IPS DF 19.7 (cell line): ENCODE measurements around the gene PPFIA1.
A peak's percentile ranks its signal among the peaks of the same experiment; 100 is the strongest.

Experiments used
- DNase-seq: peaks from one replicate; pipeline ENCODE4 v3.0.0-alpha.2; 2013; ENCODE audit warnings: low read depth, low spot score

The PPFIA1 gene

DNA sequence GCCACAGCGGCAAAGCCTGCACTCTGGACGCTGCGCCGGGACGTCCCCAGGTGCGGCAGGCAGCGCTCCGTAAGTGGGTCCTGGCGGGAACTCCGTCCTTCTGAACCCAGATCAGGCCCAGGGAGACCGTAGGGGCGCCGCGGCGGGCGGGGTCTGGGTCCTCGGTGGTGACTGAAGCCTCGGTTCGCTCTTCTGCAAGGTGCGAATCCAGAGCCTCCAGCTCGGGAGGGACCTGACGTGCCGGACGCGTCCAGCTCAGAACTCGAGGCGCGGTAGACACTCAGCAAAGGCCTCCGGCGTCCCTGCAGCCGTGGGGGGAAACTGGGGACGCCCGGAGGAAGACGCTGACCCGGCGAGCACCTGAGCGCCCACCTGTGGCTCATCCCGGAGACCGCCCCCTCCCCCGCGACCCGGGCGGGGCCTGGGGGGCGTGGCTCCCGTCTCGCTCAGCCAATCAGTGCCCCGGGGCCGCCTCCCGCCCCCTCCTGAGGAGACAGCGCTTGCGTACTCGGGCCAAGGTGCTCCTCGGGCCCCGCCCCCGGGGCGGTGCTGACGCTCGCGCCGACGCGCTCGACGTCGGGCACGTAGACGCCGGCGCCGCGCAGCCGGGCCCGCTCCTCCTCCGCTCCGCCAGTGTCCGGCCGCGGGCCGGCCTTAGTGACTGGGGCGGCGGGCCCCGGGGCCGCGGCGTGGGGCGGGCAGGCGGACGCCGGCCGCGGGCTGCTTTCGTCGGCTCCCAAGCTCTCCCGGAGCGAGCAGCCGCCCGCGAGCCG, at the start of gene PPFIA1:
TSS of gene PPFIA1 (plus strand) at position 587 of the 773 bp plus-strand sequence. CDS start 1,483 bp downstream, outside the sequence.
- peak; percentile 54 for DNase-seq

DNA sequence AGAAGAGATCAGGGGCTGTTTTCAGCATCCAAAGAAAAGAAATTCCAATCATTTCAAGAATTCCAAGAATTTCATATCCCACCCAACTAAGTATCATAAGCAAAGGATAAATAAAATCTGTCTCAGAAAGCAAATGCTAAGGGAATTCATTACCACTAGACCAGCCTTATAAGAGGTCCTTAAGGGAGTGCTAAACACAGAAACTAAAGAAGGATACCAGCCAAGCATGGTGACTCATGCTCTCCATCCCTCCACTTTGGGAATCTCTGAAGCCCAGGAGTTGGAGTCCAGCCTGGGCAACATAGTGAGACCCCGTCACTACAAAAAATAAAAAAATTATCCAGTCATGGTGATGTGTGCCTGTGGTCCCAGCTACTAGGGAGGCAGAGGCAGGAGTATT, 49.6 kb upstream of the PPFIA1 start:
- no peak for DNase-seq

DNA sequence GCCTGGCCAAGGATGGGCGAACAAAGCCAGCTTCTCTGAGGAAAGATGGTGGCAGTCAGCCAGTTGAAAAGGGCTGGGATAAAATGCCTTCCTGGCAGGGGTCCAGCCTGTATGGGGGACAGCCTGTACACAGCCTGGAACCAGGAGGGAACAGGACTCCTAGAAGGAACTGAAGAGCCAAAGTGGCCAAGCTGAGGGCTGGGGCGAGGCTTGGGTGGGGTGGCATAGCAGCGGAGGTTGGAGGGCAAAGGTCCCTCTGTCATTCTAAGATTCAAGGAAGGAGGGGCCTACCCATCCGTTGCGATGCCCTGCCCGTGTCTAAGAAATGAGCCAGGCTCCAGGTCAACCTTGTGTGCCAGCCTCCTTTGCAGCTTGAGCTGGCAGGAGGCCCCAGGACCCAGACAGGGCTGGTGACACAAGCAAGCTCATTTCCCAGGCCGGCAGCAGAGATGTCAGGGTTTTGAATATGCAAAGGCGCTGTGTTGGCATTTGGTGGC, 44.8 kb upstream of the PPFIA1 start:
- no peak for DNase-seq

DNA sequence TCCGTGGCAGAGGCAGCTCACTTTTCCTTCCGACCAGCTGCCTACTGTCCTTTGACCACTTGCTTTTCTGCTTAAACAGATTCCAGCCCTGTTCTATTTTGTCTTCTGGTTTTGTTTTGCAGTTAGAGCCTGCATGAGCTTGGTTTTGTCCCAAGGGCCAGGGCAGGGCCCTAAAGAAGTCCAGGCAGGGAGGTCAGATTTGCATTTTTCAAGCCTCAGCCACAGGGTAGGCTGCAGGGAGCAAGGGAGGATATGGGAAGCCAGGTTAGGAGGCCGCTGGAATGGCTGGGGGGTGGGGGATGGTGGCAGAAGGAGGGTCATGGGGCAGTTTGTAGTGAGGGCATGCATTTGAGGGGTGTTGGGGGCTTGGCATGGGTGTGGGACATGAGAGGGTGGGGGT, 44.3 kb upstream of the PPFIA1 start:
- DNase-seq = no peak

DNA sequence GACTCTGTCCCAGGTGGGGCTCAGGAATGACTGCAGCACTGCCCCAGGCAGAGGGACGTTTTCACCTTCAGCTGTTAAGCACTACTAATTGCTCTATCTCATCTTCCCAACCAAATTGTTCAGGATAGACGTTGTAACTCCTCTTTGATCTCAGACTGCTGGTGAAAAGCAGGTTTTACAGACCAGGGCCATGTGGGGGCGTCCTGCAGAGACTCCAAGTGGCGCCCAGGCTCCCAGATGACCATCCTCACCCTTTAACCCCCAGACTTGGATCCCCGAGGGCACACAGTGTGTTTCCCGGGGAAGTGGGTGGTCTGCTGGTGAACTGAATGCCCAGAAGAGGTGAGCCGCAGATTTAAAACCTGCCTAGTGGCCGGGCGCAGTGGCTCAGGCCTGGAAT, 43.5 kb upstream of the PPFIA1 start:
- DNase-seq = no peak

DNA sequence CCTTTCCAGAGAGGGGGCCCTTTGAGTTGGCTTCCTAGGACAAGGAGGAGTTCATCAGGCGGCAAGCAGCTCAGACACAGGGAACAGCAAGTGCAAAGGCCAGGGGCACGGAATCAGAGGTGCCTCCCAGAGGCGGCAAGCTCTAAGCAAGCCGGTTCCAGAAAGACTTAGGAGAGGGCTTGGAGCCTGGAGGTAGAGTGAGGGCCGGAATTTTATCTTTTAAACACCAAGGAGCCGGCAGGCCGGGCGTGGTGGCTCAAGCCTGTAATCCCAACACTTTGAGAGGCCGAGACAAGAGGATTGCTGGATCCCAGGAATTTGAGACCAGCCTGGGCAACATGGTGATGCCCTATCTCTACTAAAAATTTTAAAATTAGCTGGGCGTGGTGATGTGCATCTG, 40.8 kb upstream of the PPFIA1 start:
- DNase-seq = no peak

DNA sequence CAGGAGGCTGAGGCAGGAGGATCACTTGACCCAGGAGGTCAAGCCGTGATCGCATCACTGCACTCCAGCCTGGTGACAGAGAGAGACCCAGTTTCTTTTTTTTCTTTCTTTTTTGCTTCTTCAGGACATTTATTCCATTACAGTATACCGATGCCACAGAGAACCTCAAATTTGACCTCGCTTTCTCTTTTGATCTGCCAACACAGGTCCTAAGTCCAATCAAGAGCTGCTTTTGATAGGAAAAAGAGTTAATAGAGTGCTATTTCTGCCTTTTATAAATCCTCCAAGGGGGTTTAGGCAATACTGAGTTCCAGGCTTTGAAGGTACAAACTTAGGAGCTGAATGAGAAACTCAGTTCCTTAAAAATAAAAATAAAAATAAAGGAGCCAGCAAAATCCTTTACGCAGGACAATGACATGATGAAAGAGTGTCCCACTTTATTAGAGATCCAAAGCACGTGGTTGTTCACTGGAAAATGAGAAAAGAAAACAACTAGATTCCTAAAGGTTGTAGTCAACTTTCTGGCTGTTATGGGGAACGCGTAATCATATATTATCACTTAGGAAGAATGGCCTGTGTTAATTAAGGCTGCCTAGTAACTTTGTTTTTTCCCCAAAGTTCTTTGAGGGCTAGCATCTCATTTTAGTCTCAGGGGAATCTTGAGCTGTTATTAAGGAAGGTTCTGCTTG, 40.2 kb upstream of the PPFIA1 start:
- DNase-seq = no peak

DNA sequence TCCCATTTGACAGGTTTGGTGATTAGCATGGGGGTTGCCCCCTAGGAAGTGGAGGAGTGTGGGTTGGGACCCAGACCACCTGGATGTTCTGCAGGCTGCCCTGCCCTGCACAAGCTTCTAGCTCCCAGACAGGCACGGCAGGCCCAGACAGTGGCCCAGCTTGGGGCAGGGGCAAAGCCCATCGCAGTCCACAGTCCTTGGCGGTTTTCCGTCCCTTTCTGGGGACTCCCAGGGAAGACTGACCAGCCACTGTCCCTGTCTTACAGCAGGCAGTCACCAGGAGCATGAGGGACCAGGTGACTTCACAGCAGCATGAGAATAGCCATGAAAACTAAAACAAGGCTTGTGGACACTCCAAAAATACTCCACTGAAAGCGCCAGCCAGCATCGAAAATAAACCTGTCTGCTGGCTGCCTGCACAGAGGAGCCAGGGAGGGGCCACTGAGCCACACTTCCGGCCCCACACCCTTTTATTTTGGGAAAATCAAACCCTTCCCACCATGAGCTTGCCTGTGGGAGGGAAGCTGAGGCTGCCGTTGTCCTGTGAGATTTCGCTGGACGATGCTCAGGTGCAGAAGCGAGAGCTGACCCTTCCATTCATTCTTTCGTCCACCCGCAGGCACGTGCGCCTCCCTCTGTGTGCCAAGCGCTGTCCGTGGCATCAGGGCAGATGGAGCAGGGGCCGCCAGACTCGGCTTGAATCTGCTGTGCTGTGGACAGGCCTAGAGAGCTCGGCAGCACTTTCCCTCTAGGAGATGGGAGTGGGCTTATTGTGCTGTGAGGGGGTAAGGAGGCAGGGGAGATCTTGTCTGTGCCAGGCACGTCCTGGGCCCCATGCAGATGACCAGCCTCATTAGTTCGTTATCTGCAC, 39.4 kb upstream of the PPFIA1 start:
- DNase-seq = no peak

DNA sequence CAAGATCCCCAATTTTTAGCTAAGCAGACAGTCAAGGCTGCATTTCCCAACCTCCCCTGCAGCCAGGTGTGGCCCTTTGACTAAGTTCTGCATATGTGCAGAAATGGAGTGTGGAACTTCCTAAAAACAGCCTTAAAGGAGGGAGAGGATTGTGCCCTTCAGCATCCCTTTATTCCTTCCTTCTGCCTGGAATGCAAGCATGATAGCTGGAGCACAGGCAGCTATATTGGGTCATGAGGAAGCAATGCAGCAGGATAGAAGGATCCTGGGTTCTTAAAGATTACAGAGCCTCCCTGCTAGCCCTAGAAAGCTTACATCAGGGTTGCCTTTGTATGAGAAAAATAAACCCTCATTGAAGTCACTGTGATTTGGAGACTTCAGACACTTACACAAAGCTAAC, 37.5 kb upstream of the PPFIA1 start:
- DNase-seq = no peak

DNA sequence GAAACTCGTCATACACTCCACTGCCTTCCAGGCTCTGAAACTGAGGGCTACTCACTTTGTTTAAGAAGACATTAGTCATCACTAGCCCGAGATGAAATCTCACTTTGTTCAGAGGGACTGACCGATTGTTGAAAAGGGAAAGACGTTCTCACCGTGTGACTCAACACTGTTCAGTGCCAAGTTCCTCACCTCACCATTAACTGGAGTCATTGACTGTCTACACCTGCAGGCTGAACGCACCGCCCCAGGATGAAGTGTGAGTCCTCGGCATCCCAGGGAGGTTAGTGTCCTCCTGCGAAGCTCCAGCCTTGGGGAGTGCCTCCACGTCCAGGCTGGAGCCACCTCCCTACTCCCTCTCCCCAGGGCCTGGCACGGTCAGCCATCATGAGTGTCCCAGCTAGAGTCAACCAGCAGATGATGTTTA, 37.0 kb upstream of the PPFIA1 start:
- DNase-seq = no peak

DNA sequence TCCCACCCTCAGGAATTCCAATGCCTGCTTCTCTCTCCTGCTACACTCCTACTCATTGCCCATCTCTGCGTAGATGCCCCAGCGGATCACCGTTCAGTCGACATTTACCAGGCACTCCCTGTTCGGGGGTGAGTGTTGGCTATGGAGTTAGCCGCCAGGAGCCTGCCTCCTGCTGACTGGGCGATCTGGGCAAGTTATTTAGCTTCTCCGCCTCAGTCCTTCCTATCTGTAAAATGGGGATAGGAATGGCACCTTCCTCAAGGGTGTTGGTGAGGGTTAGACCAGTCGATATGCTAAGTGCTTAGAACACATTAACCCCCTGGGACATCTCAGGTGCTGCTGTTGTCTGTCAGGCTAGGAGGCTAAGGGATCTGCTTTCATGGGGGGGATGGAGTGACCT, 36.5 kb upstream of the PPFIA1 start:
- DNase-seq = no peak

DNA sequence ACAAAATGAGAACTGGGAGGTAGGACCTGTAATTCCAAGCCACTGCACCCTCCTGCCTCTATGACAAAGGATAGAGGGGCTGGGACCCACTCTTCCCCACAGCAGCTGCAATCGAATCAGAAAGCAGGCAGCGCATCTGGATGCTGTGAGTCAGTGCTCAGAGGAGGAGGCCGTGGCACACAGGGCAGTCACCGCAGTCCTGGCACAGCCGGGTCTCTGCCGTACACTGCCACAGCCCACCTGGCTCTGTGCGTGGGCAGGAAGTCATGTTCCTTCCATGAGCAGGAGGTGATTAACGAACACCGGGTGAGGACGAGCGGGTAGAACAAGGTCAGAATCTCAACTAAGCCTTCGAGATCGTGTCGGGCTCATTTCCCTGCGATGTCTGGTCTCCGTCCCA, 30.2 kb upstream of the PPFIA1 start:
- no peak for DNase-seq

DNA sequence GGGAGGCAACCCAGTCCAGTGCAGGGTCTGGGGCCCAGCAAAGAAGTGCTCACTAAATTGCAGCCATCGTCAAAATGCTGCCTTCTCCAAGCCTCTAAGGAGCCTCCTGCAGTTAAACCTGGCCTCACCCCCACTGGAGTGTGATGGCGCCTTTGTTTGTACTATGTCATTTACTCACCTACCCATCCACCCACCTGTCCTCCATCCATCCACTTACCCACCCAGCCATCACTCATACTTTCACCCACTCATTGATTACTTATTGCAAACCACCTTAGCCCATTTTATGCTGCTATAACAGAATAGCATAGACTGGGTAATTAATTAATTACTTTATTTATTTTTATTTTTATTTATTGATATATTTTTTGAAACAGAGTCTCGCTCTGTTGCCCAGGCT, 28.8 kb upstream of the PPFIA1 start:
- no peak for DNase-seq

DNA sequence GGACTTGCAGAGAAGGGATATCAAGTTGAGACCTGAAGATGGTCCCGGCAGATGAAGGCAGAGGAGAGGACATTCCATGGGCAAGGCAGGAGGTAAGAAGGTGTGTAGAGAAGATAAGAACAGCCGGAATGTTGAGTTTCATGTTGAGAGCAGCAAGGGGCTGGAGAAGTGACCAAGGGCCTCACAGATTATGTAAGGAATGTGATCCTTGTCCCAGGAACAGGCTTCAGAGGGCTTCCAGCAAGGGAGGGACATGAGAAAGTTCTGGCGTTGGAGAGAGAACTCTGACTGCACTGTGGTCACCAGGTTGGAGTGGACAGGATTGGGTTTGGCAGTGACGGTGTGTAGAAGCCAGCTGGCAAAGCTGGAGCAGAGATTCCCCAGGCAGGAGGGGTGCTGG, 27.6 kb upstream of the PPFIA1 start:
- DNase-seq = no peak

DNA sequence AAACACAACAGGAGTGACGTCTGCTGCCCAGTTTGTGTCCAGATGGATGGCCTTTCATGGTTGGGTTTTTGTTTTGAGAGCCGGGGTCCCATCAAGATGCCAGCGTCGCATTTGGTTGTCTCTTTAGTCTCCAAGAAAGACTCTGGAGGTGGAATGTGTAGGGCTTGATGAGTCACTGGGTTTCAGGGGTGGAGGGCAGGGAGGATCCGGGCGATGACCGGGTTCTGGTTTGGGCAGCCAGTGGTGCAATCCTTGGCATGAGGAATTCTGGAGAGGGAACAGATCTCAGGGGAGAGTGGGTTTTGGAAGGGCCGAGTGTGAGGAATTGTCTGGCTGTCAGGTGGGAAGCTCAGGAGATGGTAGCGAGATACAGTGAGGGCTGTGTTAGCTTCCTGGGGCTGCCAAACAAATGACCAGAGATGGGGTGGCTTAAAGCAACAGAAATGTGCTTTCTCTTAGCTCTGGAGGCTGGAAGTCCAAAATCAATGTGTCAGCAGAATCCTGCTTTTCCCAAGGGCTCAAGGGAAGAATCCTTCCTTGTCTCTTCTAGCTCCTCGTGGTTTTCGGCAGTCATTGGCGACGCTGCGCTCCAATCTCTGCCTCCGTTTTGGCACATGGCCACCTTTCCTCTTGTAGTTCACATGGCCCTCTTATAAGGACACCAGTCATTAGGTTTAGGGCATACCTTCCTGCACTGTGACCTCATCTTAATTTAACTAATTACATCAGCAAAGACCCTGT, 26.4 kb upstream of the PPFIA1 start:
- no peak for DNase-seq

DNA sequence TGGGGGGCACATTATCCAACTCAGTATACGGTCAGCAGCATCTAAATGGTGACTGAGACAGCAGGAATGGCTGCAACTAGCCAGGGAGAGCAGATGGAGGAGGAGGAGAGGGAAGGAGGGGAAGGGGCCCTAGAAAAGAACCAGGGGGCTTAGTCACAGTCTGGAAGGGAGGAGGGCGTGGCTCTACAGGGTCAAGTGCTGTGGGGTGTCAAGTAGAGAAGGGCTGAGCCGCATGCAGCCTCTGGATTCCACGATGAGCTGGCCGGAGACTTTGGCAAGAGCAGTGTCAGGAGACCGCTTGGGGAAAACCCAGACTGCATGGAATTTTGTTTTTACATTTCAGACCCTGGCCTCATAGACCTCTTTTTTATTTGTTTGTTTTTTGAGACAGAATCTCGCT, 25.8 kb upstream of the PPFIA1 start:
- no peak for DNase-seq

DNA sequence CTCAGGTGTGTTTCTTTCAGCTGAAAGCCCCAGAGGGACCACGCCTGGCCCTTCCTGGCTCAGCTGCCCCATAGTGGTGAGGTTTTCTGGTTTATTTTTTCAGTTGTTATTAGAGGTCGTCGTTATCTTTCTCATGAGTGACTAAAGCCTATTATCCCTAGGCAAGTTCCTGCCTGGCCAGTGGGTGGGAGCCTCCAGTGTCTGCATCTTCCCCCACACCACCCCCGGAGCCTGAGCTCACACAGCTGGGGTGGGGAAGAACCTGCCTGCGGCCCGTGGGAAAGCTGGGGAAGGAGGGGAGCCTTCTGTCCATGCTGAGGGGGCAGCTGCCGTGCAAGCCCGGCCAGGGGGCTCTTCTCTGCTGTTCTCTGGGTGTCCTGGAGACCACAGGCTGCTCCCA, 24.3 kb upstream of the PPFIA1 start:
- DNase-seq = no peak

DNA sequence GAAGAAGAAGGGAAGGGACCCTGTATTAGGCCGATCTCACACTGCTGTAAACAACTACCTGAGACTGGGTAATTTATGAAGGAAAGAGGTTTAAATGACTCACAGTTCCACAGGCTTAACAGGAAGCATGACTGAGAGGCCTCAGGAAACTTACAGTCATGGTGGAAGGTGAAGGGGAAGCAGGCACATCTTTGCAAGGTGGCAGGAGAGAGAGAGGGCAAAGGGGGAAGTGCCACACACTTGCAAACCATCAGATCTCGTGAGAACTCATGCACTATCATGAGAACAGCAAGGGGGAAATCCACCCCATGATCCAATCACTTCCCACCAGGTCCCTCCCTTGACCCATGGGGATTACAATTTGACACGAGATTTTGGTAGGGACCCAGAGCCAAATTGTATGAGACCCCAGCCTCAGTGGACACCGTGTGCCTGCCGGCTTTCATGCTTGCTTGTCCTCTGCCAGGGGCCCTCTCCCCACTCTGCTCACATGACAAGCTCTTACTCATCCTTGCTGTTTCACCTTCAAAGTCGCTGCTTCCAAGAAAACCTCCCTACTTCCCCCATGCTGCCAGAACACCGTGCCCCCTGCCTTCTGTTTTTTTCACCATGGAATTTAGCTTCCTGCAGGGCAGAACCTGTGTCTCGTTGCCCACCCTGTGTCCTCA, 23.3 kb upstream of the PPFIA1 start:
- no peak for DNase-seq

DNA sequence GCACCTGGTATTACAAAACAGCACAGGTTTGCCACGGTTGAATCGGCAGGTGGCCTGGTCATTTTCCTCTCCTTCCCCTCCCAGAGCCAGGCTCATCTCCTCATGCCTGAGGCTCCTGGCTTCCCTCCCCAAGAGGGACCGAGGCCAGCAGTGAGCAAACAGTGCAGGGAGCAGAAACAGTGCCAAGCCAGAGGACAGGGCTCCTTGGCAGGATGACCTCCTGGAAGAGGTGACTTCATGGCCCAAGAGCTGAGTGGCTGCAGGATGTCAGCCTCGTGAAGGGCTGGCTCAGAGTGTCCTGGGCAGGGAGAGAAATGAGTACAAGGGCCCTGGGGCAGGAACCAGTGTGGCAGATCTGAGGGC, 22.8 kb upstream of the PPFIA1 start:
- DNase-seq = no peak

DNA sequence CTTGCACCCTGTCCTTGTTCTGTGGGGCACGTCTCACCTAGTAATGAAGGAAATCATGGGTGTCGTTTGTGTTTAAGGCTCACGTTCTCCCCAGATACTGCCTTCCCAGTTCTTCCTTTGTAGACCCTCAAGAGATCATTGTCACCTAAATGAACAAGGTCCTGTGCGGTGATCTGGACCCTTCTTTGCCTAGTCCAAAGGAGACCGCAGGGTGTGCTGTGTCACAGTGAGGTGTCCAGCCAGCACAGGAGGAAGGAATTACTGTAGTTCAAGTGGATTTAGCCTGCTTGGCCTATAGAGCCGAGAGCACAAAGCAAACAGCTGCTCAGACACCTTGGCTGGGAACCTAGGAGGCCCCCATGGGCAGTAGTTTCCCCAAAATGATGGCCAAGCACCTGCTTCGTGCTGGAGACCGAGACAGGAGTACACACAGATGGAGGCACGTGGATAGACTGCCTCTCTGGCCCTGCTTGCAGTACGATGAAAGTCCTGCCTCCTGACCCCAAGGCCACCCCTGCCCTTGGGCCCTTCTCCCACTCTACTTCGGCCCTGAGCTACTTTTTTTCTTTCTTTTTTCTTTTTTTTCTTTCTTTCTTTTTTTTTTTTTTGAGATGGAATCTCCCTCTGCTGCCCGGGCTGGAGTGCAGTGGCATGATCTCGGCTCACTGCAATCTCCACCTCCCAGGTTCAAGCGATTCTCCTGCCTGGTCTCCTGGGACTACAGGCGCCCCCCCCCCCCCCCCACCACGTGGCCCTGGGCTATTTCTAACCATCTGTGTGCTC, 19.4 kb upstream of the PPFIA1 start:
- no peak for DNase-seq
